Right lobe of liver (tissue), 4 donors: ENCODE results near the gene SERPINA3.

Source experiments
- POLR2A ChIP-seq: fragments of 450-650 bp; IDR thresholded peaks from one replicate; pipeline ENCODE4 v1.6.1; 2017; ENCODE audit warnings: antibody characterized with exemption, mild to moderate bottlenecking
- TF ChIP-seq, protein P1 (sequence below), 4 donors: fragments of 200-600 bp in 3 of 4; fragments of 450-650 bp in 1 of 4; IDR thresholded peaks; one replicate each; pipeline versions ENCODE4 v1.5.1 to v1.8.0; 2016 to 2022; ENCODE audit warnings: antibody characterized with exemption in 4 of 4, mild to moderate bottlenecking in 2 of 4
- donor health status: DM: no; HTN: no; CAD: no.
- donor health status: DM: no; HTN: no; CAD: no.
- donor health status: DM: no; HTN: yes; CAD: no.

- TF ChIP-seq POLR2A: no peak
- TF ChIP-seq, protein P1, sequence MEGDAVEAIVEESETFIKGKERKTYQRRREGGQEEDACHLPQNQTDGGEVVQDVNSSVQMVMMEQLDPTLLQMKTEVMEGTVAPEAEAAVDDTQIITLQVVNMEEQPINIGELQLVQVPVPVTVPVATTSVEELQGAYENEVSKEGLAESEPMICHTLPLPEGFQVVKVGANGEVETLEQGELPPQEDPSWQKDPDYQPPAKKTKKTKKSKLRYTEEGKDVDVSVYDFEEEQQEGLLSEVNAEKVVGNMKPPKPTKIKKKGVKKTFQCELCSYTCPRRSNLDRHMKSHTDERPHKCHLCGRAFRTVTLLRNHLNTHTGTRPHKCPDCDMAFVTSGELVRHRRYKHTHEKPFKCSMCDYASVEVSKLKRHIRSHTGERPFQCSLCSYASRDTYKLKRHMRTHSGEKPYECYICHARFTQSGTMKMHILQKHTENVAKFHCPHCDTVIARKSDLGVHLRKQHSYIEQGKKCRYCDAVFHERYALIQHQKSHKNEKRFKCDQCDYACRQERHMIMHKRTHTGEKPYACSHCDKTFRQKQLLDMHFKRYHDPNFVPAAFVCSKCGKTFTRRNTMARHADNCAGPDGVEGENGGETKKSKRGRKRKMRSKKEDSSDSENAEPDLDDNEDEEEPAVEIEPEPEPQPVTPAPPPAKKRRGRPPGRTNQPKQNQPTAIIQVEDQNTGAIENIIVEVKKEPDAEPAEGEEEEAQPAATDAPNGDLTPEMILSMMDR (IDR thresholded peaks at IDR 0.05): no peak
Observed at GRCh38 chr14:94671870-94672444, 59.8 kb downstream of the SERPINA3 start.
